H1 (cell line): ENCODE measurements around the gene CLTCL1. TPM values are rescaled to one million over a fixed set of nuclear protein-coding genes. Genes with fewer than 3 reads are reported as not detected.

Source experiments
- CTCF ChIA-PET: fragments of 300-600 bp; sonication (Branson Sonifier 250); formaldehyde crosslinking; loops from one replicate; lab custom pipeline; 2021; ENCODE audit not compliant: partially characterized antibody; lab: Charles Lee
- POLR2A ChIA-PET: fragments of 300-600 bp; sonication (Branson Sonifier 250); formaldehyde crosslinking; loops from one replicate; lab custom pipeline; 2021; ENCODE audit warnings: inconsistent platforms; ENCODE audit not compliant: partially characterized antibody; lab: Charles Lee
- DNase-seq, 2 experiments: peaks; one replicate each; pipeline versions ENCODE4 v3.0.0 to v3.0.0-alpha.2; 2010 to 2022; ENCODE audit warnings: low spot score in 2 of 2, low read depth in 1 of 2, mixed read lengths in 1 of 2
- FAIRE-seq: peaks from 2 replicates; lab custom pipeline; 2011; peaks lifted over from hg19 to GRCh38; lab: Jason Lieb, UNC
- H2AFZ ChIP-seq: 2 replicates; pipeline ENCODE4 v1.8.1; 2012; ENCODE audit warnings: low read length, inconsistent platforms
- H2AK5ac ChIP-seq: 2 replicates; pipeline ENCODE4 v1.6.1; 2013; ENCODE audit warnings: low read depth, low read length
- H2BK120ac ChIP-seq: replicated peaks from 2 replicates; pipeline ENCODE3; 2013; ENCODE audit warnings: low read depth, low read length, inconsistent platforms
- H2BK12ac ChIP-seq: 2 replicates; pipeline ENCODE4 v1.6.1; 2013; ENCODE audit warnings: low read depth, low read length
- H2BK15ac ChIP-seq: 2 replicates; pipeline ENCODE4 v1.6.1; 2013; ENCODE audit warnings: low read length
- H2BK20ac ChIP-seq: 2 replicates; pipeline ENCODE4 v1.6.1; 2013; ENCODE audit warnings: low read length
- H2BK5ac ChIP-seq: 2 replicates; pipeline ENCODE4 v1.6.1; 2013; ENCODE audit warnings: low read depth, low read length
- H3K14ac ChIP-seq: 2 replicates; pipeline ENCODE4 v1.6.1; 2013; ENCODE audit warnings: inconsistent platforms; ENCODE audit not compliant: insufficient read length
- H3K18ac ChIP-seq: 2 replicates; pipeline ENCODE4 v1.6.1; 2013; ENCODE audit warnings: low read length; ENCODE audit errors: extremely low read depth
- H3K23ac ChIP-seq: 2 replicates; pipeline ENCODE4 v1.6.1; 2013; ENCODE audit warnings: inconsistent platforms; ENCODE audit not compliant: insufficient read length
- H3K23me2 ChIP-seq: 2 replicates; pipeline ENCODE4 v1.6.1; 2013; ENCODE audit warnings: low read depth, low read length
- H3K27ac ChIP-seq: 2 replicates; pipeline ENCODE4 v1.6.1; 2011; ENCODE audit warnings: low read depth, low read length, inconsistent platforms
- H3K27me3 ChIP-seq, 4 experiments: replicated peaks in 1 of 4; 1 replicate in 1 of 4; 2 replicates in 3 of 4; pipeline versions ENCODE4 v1.6.1 to v1.8.1; 2011 to 2013; ENCODE audit warnings: low read length in 3 of 4, mild to moderate bottlenecking in 3 of 4, inconsistent platforms in 2 of 4, mixed read lengths in 2 of 4, moderate library complexity in 1 of 4; ENCODE audit not compliant: control insufficient read depth in 3 of 4, insufficient read depth in 3 of 4; ENCODE audit errors: extremely low read depth in 1 of 4
- H3K36me3 ChIP-seq, 4 experiments: 2 replicates each; pipeline versions ENCODE4 v1.6.1 to v1.8.1; 2011 to 2013; ENCODE audit warnings: mild to moderate bottlenecking in 4 of 4, low read length in 3 of 4, moderate library complexity in 2 of 4, control low read depth in 1 of 4, inconsistent platforms in 1 of 4; ENCODE audit not compliant: insufficient read depth in 4 of 4, control insufficient read depth in 2 of 4
- H3K4ac ChIP-seq: replicated peaks from 2 replicates; pipeline ENCODE3; 2013; ENCODE audit warnings: low read length, low read depth, mixed read lengths, inconsistent platforms; ENCODE audit not compliant: insufficient read length
- H3K4me1 ChIP-seq, 4 experiments: replicated peaks in 1 of 4; 1 replicate in 1 of 4; 2 replicates in 3 of 4; pipeline versions ENCODE4 v1.6.1 to v1.8.1; 2011 to 2013; ENCODE audit warnings: low read length in 3 of 4, inconsistent platforms in 2 of 4, mixed read lengths in 1 of 4; ENCODE audit not compliant: insufficient read depth in 4 of 4, control insufficient read depth in 3 of 4
- H3K4me2 ChIP-seq, 2 experiments: 2 replicates each; pipeline versions ENCODE4 v1.6.1 to v1.8.1; 2011 to 2013; ENCODE audit warnings: low read depth in 2 of 2, low read length in 2 of 2, control low read depth in 1 of 2, inconsistent platforms in 1 of 2, mild to moderate bottlenecking in 1 of 2; ENCODE audit not compliant: insufficient read depth in 1 of 2
- H3K4me3 ChIP-seq, 4 experiments: fragments of 200-600, 300-600 bp in 1 of 4; sonication (generic), shearing (Covaris generic), sonication (Bioruptor Twin) in 1 of 4; 2 replicates each; pipeline versions ENCODE4 v1.5.1 to v1.8.1; 2011 to 2016; ENCODE audit warnings: low read length in 4 of 4, low read depth in 3 of 4, control low read depth in 2 of 4, inconsistent platforms in 2 of 4, mild to moderate bottlenecking in 2 of 4, mixed read lengths in 1 of 4, moderate library complexity in 1 of 4; ENCODE audit not compliant: insufficient read depth in 2 of 4; ENCODE audit errors: extremely low read depth in 1 of 4
- H3K56ac ChIP-seq: replicated peaks from 2 replicates; pipeline ENCODE3; 2013; ENCODE audit warnings: low read depth, mild to moderate bottlenecking, mixed read lengths, low read length, inconsistent platforms; ENCODE audit not compliant: insufficient read length
- H3K79me1 ChIP-seq: 2 replicates; pipeline ENCODE4 v1.6.1; 2013; ENCODE audit warnings: low read depth, low read length, control low read depth
- H3K79me2 ChIP-seq, 2 experiments: 2 replicates each; pipeline versions ENCODE4 v1.6.1 to v1.8.1; 2012 to 2013; ENCODE audit warnings: low read length in 2 of 2, mild to moderate bottlenecking in 2 of 2, inconsistent platforms in 1 of 2; ENCODE audit not compliant: insufficient read depth in 2 of 2, control insufficient read depth in 1 of 2
- H3K9ac ChIP-seq, 4 experiments: replicated peaks in 1 of 4; 1 replicate in 1 of 4; 2 replicates in 3 of 4; pipeline versions ENCODE4 v1.6.1 to v1.8.1; 2011 to 2013; ENCODE audit warnings: low read depth in 3 of 4, low read length in 3 of 4, control low read depth in 2 of 4, mild to moderate bottlenecking in 2 of 4, moderate library complexity in 2 of 4, inconsistent platforms in 1 of 4; ENCODE audit errors: extremely low read depth in 1 of 4
- H3K9me3 ChIP-seq, 2 experiments: 2 replicates each; pipeline versions ENCODE4 v1.6.1 to v1.8.1; 2012 to 2013; ENCODE audit warnings: mild to moderate bottlenecking in 2 of 2, moderate library complexity in 2 of 2, control low read depth in 1 of 2, inconsistent platforms in 1 of 2, low read depth in 1 of 2, low read length in 1 of 2, mixed read lengths in 1 of 2; ENCODE audit not compliant: insufficient read depth in 2 of 2
- H4K20me1 ChIP-seq, 2 experiments: replicated peaks in 1 of 2; 2 replicates each; pipeline versions ENCODE3 to v1.8.1; 2011 to 2013; ENCODE audit warnings: inconsistent platforms in 2 of 2, low read length in 2 of 2, mild to moderate bottlenecking in 1 of 2; ENCODE audit not compliant: insufficient read depth in 2 of 2, control insufficient read depth in 1 of 2
- H4K5ac ChIP-seq: 2 replicates; pipeline ENCODE4 v1.6.1; 2013; ENCODE audit warnings: low read length, low read depth, mixed read lengths, inconsistent platforms; ENCODE audit not compliant: insufficient read length
- H4K8ac ChIP-seq: 2 replicates; pipeline ENCODE4 v1.8.0; 2013; ENCODE audit warnings: mild to moderate bottlenecking, moderate library complexity, low read length, inconsistent platforms; ENCODE audit not compliant: insufficient read depth; ENCODE audit errors: extremely low read depth
- H4K91ac ChIP-seq: replicated peaks from 2 replicates; pipeline ENCODE3; 2013; ENCODE audit warnings: low read length, mixed read lengths, inconsistent platforms; ENCODE audit not compliant: insufficient read length
- POU5F1 ChIP-seq: IDR thresholded peaks from 2 replicates; pipeline ENCODE4 v1.6.1; 2011; ENCODE audit warnings: low read depth, mild to moderate bottlenecking, low read length, moderate library complexity
- SUZ12 ChIP-seq: fragments of 200-600 bp; sonication (generic); IDR thresholded peaks from 2 replicates; pipeline ENCODE4 v1.6.1; 2012; ENCODE audit warnings: mild to moderate bottlenecking, inconsistent platforms, low read length, moderate library complexity, mixed read lengths
- TBP ChIP-seq: IDR thresholded peaks from 2 replicates; pipeline ENCODE4 v1.6.1; 2011; ENCODE audit warnings: low read depth, low read length, improper control_type of control experiment
- WGBS, 2 experiments: shearing (Covaris generic) in 1 of 2; methylation state at CpG; one replicate each; pipeline versions ENCODE4 v1.1.6 to v1.1.7; 2013 to 2015; ENCODE audit warnings: low lambda C conversion rate in 2 of 2, mixed read lengths in 2 of 2, inconsistent platforms in 1 of 2, low coverage in 1 of 2, missing lambda C conversion rate in 1 of 2; ENCODE audit not compliant: insufficient replicate concordance in 2 of 2, insufficient coverage in 1 of 2, insufficient read length in 1 of 2; ENCODE audit errors: extremely low coverage in 1 of 2, missing lambda C conversion rate in 1 of 2; 5-methylcytosine and 5-hydroxymethylcytosine counted together
- polyA plus RNA-seq, 7 experiments: library from polyadenylated mRNA; depleted of rRNA in 3 of 7; stranded (reverse) in 5 of 7; unstranded in 2 of 7; fragments of >200 nt in 5 of 7; fragments of 200-250 nt in 2 of 7; gene quantifications; 1 replicate in 5 of 7; 2 replicates in 1 of 7; 4 replicates in 1 of 7; pipeline versions ENCODE4 v1.2.1 to v1.2.3, GENCODE V29; 2011 to 2013; ENCODE audit warnings: missing spikeins in 2 of 7, mixed read lengths in 2 of 7
- total RNA-seq: library from RNA; stranded (reverse); fragmentation: NEBNext Ultra II Directional; extraction: Animal tissue kit (Norgen Biotek cat#: 25700); gene quantifications from 2 replicates; pipeline ENCODE4 v1.2.1, GENCODE V29; 2021

The CLTCL1 gene
- total and polyA plus RNA-seq, 2 of the 8 experiments (the other 6 are each of a cell fraction or from before 2014, with no cell fraction given) = 12.4 to 17.0 TPM

DNA sequence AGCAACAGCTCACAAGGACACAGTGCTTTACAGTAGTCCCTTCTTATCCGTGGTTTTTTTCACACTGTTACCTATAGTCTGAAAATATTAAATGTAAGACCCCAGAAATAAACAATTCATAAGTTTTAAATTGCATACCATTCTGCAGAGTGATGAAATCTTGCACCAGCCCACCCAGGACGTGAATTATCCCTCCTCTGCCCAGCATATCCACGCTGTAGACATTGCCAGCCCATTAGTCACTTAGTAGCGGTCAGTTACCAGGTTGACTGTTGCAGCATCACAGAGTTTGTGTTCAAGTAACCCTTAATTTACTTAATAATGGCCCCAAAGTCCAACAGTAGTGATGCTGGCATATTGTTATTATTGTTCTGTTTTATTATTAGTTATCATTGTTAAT lies 3.6 kb downstream of the CLTCL1 start:
- FAIRE-seq = no peak
- Histone ChIP-seq H3K18ac (no peak overlapping the region), H3K23me2 (peaks cover 13% of the 10 kb centered on the region), H3K56ac (no peak overlapping the region), H2BK5ac (peak overlapping the region; percentile 72; the same call in 1 of the 2 replicates), H2BK12ac (peak overlapping the region; percentile 97; the same call in 1 of the 2 replicates), H3K9ac (peak overlapping the region in 1 of 4 experiments; percentile 26; a peak in 1 of 7 replicates), H2BK120ac (no peak overlapping the region), H2BK20ac (no peak overlapping the region), H4K20me1 (no peaks in the 10 kb centered on the region), H3K79me1 (peaks cover 4% of the 10 kb centered on the region; the same call in 1 of the 2 replicates), H3K23ac (no peak overlapping the region), H3K14ac (no peak overlapping the region), H3K4ac (no peak overlapping the region), H3K9me3 (no peaks in the 10 kb centered on the region), H3K4me1 (peaks cover 13 to 31% (median 23%) of the 10 kb centered on the region in 4 experiments), H3K27me3 (peaks cover 0 to 9% (median 7%) of the 10 kb centered on the region in 4 experiments; a peak in 3 of 7 replicates), H2AK5ac (peak overlapping the region; percentile 85; the same call in 1 of the 2 replicates), H3K4me2 (peak overlapping the region; percentile 23 to 64; a peak in 1 of 4 replicates), H3K27ac (no peak overlapping the region), H2AFZ (no peak overlapping the region), H3K4me3 (no peak overlapping the region), H4K8ac (no peak overlapping the region), H3K36me3 (no peaks in the 10 kb centered on the region), H3K79me2 (peaks cover 3 to 9% of the 10 kb centered on the region in 2 experiments; a peak in 2 of 4 replicates), H4K91ac (no peak overlapping the region), H4K5ac (no peak overlapping the region), H2BK15ac (no peak overlapping the region)
- CTCF ChIA-PET = no interaction called here
- TF ChIP-seq SUZ12 (no peak), TBP (no peak), POU5F1 (no peak)
- POLR2A ChIA-PET = no interaction called here
- DNase-seq = no peak
- WGBS, 2 experiments = 68% methylated on average over 4 of the region's 4 CpGs; no CpG with 5 or more reads in 1 of the 2 experiments
